Endothelial cell (in vitro differentiated cells): Measurements from ENCODE around the gene C2orf76. TPM values are rescaled to one million over a fixed set of nuclear protein-coding genes. Genes with fewer than 3 reads are reported as not detected.
"Not testable (repeated sequence)": the region's sequence is repeated elsewhere in the genome, so short reads cannot be mapped to it uniquely, and the experiment has no call there.

Experiments
- DNase-seq: peaks from one replicate; pipeline ENCODE4 v3.0.0; 2021; ENCODE audit warnings: low spot score
- H3K27ac Mint-ChIP-seq: one replicate; pipeline ENCODE4 v1.8.0; 2021; ENCODE audit warnings: mixed read lengths, inconsistent platforms; ENCODE audit not compliant: unreplicated experiment
- H3K27me3 Mint-ChIP-seq: one replicate; pipeline ENCODE4 v1.8.0; 2021; ENCODE audit warnings: mild to moderate bottlenecking, moderate library complexity, mixed read lengths, inconsistent platforms; ENCODE audit not compliant: unreplicated experiment
- H3K36me3 Mint-ChIP-seq: one replicate; pipeline ENCODE4 v1.8.0; 2021; ENCODE audit warnings: mild to moderate bottlenecking, low read depth, mixed read lengths, inconsistent platforms; ENCODE audit not compliant: unreplicated experiment
- H3K4me1 Mint-ChIP-seq: one replicate; pipeline ENCODE4 v1.8.0; 2021; ENCODE audit warnings: mild to moderate bottlenecking, mixed read lengths, inconsistent platforms; ENCODE audit not compliant: unreplicated experiment
- H3K4me3 Mint-ChIP-seq: one replicate; pipeline ENCODE4 v1.8.0; 2021; ENCODE audit warnings: mild to moderate bottlenecking, mixed read lengths, inconsistent platforms; ENCODE audit not compliant: unreplicated experiment
- H3K9me3 Mint-ChIP-seq: one replicate; pipeline ENCODE4 v1.8.0; 2021; ENCODE audit warnings: mixed read lengths, inconsistent platforms; ENCODE audit not compliant: unreplicated experiment
- total RNA-seq: library from RNA; stranded (reverse); fragmentation: NEBNext Ultra II Directional; extraction: Animal tissue kit (Norgen Biotek cat#: 25700); gene quantifications from one replicate; pipeline ENCODE4 v1.2.1, GENCODE V29; 2021; ENCODE audit not compliant: unreplicated experiment
- TF ChIP-seq, protein P1 (sequence below): fragments of 200-600 bp; sonication (generic); IDR thresholded peaks from one replicate; pipeline ENCODE4 v1.5.0; 2021; ENCODE audit warnings: antibody characterized with exemption; ENCODE audit not compliant: unreplicated experiment

The C2orf76 gene
- total RNA-seq, 1 donor from 2014 or later = 10.8 TPM

DNA sequence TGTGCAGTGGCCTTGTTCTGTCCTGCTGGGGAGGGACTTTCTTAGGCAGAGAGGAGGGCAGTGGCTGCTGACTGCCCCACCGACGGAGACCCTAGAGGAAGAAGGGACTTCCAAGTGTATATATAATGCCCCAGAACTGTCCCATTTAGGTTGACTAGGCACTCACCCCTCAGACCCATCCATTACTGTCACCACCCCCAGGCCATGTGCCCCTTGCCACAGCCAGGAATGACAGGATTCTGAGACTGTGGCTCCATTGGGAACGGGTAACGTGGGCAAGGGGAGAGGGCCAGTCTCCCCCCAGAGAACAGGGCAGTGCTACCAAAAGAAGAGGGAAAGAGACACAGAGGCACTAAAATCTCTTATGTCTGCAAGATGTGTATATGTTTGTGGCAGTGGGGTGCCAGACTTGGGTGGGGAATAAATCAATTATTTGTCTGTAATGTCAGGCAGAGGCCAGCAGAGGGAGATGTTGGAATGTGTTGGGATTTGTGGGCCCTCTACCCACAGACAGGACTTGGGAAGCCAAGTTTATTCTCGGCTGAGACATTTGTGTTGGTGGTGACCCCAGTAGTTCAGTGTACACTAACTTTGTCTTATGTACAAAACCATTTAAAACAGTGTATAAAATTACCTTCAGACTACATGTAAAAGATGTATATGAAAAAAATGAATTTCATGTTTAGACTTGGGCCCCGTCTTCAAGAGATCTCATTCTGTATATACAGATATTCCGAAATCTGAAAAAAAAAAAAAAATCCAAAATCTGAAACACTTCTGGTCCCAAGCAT, 41.0 kb upstream of the C2orf76 start:
- H3K27ac Mint-ChIP-seq = peak overlapping the region; percentile 2

DNA sequence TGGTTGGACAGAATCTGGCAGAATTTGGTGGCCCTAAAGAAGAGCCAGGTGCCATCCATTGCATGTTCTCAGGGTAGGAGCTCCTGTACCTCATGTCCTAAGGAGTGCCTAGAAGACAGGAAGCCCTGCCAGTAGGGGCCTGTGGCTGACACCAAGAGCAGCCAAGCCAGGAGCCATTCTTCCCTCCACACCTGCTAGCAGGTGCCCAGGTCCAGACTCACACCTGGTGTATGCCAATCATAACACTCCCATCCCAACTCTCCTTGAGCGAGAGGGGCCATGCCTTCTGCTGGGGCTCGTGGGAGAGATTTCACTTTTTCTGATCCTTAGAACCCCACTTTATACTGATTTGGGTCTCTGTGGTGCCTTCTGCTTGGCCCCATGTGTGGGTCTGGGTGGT, 38.5 kb upstream of the C2orf76 start:
- TF ChIP-seq, protein P1, sequence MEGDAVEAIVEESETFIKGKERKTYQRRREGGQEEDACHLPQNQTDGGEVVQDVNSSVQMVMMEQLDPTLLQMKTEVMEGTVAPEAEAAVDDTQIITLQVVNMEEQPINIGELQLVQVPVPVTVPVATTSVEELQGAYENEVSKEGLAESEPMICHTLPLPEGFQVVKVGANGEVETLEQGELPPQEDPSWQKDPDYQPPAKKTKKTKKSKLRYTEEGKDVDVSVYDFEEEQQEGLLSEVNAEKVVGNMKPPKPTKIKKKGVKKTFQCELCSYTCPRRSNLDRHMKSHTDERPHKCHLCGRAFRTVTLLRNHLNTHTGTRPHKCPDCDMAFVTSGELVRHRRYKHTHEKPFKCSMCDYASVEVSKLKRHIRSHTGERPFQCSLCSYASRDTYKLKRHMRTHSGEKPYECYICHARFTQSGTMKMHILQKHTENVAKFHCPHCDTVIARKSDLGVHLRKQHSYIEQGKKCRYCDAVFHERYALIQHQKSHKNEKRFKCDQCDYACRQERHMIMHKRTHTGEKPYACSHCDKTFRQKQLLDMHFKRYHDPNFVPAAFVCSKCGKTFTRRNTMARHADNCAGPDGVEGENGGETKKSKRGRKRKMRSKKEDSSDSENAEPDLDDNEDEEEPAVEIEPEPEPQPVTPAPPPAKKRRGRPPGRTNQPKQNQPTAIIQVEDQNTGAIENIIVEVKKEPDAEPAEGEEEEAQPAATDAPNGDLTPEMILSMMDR = no peak
- no peak overlapping the region for H3K27ac Mint-ChIP-seq

More for the DNA sequence above, 41.0 kb upstream of the C2orf76 start:
- TF ChIP-seq, protein P1 = peak; percentile 94
- Mint-ChIP-seq H3K27me3 (no peaks in the 10 kb centered on the region), H3K4me3 (no peak overlapping the region), H3K9me3 (no peaks in the 10 kb centered on the region), H3K36me3 (no peaks in the 10 kb centered on the region), H3K4me1 (peaks cover 8% of the 10 kb centered on the region)
- peak; percentile 71 for DNase-seq

DNA sequence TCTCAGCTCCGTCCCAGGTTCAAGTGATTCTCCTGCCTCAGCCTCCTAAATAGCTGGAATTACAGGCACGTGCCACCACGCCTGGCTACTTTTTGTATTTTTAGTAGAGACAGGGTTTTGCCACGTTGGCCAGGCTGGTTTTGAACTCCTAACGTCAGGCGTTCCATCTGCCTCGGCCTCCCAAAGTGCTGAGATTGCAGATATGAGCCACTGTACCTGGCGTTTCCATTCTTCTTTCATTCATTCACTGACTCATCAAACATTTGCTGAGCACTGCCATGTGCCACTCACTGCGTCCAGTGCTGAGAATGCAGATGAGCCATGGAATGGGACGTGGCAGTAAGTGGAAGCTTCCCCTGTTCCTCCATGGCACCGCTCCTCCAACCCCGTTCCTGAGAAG, 37.0 kb upstream of the C2orf76 start:
- H3K4me3 Mint-ChIP-seq, DNase-seq, H3K27me3 Mint-ChIP-seq, H3K36me3 Mint-ChIP-seq, H3K27ac Mint-ChIP-seq, H3K9me3 Mint-ChIP-seq: not testable (repeated sequence)
- peaks cover 15% of the 10 kb centered on the region for H3K4me1 Mint-ChIP-seq

More for the DNA sequence above, 38.5 kb upstream of the C2orf76 start:
- H3K9me3 Mint-ChIP-seq = no peaks in the 10 kb centered on the region
- H3K27me3 Mint-ChIP-seq = peaks cover 2% of the 10 kb centered on the region
- H3K4me3 Mint-ChIP-seq = no peak overlapping the region
- no peaks in the 10 kb centered on the region for H3K36me3 Mint-ChIP-seq
- no peak for DNase-seq
- peaks cover 8% of the 10 kb centered on the region for H3K4me1 Mint-ChIP-seq

DNA sequence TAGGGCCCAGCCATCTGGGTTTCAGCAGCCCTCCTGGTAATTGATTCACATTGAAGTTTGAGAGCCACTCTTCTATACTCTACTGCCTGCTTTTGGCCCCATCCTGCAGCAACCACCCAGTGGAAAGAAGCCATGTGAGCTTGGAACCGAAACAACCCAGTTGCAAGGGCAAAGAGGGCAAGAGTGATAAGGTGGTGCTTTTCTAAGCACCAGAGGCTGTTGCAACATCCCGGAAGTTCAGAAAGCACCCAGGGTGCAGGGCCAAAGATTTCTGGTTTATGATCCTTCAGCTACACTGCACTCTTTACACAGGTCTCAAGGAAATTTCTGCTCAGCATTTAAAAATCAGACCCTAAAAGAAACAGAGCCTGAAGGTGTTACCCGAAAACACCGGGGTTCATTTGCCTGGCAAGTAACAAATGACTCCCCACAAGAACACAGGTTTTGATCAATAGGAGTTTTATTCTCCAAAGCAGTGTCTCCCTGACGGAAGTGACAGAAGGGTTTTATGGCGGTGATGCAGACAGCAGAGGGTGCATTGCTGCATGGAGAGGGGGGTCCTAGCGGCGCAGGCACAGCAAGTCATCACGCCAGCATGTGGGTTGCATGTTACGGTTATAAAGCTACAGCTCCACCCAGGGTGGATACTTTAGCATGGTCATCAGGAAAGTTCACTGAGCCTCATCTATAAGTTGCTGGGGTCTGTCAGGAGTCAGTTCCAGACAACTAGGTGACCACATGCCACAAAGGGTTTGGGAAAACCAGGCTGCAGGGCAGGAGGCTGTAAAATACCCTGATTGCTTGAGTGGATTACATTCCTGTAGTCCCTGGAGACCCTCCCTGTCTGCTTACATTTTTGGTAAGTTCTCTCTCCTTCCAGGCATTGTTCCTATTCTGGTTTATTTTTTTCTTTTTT, 36.3 kb upstream of the C2orf76 start:
- H3K4me1 Mint-ChIP-seq = peaks cover 14% of the 10 kb centered on the region
- no peak overlapping the region for H3K4me3 Mint-ChIP-seq
- no peak overlapping the region for H3K27ac Mint-ChIP-seq
- peaks cover 7% of the 10 kb centered on the region for H3K27me3 Mint-ChIP-seq
- TF ChIP-seq, protein P1 = no peak
- no peaks in the 10 kb centered on the region for H3K36me3 Mint-ChIP-seq
- H3K9me3 Mint-ChIP-seq = no peaks in the 10 kb centered on the region
- no peak for DNase-seq

DNA sequence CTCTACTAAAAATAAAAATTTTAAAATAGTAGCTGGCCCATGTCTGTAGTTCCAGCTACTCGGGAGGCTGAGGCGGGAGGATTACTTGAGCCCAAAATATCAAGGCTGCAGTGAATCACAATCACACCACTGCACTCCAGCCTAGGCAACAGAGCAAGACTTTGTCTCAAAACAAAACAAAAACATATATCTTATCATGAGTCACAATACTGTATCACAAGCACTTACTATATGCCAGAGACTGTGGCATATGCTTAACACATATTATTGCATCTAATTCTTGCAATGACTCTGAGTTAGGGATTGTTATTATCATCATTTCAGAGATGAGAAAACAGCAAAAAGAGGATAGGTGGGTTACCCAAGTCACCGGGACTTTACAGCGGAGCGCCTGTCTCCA, 35.5 kb upstream of the C2orf76 start:
- Mint-ChIP-seq H3K9me3 (no peaks in the 10 kb centered on the region), H3K27me3 (peaks cover 7% of the 10 kb centered on the region), H3K4me1 (peaks cover 12% of the 10 kb centered on the region), H3K27ac (no peak overlapping the region), H3K36me3 (no peaks in the 10 kb centered on the region), H3K4me3 (no peak overlapping the region)
- TF ChIP-seq, protein P1 = no peak
- no peak for DNase-seq
